ENCODE data around the gene LDLRAD4. TPM values are rescaled to one million over a fixed set of nuclear protein-coding genes. Genes with fewer than 3 reads are reported as not detected.

LDLRAD4 gene
- total RNA-seq, 4 donors from 2014 or later = 23.9 to 38.3 (median 27.0) TPM

DNA sequence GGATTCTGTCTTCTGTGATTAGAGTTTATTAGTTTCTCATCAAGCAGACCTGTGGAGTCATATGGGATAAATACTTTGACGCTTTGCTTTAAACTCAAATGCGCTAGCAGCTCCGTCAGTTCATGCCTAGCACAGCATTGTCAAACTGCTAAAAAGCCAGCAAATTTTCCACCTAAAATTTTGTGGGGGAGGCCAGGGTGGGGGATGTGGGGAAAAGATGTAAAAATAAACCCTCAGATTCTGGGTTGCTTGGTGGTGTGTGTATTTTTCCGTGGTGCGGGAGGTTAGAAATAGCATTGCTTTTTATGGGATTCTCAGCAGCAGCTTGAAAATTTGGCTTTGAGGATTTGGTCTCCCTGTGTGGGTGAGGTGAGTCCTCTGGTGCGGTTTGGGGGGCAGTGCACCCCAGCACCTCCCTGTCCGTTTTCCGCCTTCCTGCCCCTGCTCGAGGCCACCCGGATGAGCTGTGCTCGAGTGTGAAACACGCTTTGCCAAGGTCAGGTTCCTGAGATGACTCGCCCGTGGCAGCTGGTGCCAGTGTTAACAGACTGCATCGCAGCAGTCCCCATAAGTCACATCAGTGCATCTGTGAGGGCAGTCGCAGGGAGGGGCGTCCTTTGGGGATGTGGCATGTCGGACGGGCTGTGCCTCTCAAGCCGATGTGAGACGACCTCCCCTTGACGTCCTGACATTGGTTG, 65.9 kb downstream of the LDLRAD4 start:
- ATAC-seq (ENCODE audit: low FRiP score) (no peak), DNase-seq (ENCODE audit: low spot score) (no peak)
- no peak for TF ChIP-seq CTCF (IDR thresholded peaks at IDR 0.05)

DNA sequence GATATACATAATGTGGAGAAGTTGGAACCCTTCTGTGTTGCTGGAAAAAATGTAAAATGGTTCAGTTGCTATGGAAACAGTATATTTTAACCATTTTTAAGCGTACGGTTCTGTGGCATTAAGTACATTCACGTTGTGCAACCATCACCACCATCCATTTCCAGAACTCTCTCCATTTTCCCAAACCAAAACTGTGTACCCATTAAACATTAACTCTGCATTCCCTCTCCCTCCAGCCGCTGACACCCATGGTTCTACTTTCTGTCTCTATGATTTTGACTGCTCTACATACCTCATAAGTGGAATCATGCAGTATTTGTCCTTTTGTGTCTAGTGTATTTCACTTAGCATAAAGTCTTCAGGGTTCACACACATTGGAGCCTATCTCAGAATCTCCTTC, 67.3 kb downstream of the LDLRAD4 start:
- ATAC-seq (ENCODE audit: low FRiP score) (no peak), DNase-seq (ENCODE audit: low spot score) (no peak)
- TF ChIP-seq CTCF (IDR thresholded peaks at IDR 0.05) = no peak

GRCh38 chr18:13286456-13287125, 68.0 kb downstream of the LDLRAD4 start:
- no peak for DNase-seq (ENCODE audit: low spot score)
- ATAC-seq (ENCODE audit: low FRiP score) = no peak

GRCh38 chr18:13287372-13287771, 68.8 kb downstream of the LDLRAD4 start:
- TF ChIP-seq CTCF (IDR thresholded peaks at IDR 0.05) = no peak
- ATAC-seq (ENCODE audit: low FRiP score) (no peak), DNase-seq (ENCODE audit: low spot score) (no peak)

More at GRCh38 chr18:13286456-13287125, 68.0 kb downstream of the LDLRAD4 start:
- no peak for TF ChIP-seq CTCF (IDR thresholded peaks at IDR 0.05)

GRCh38 chr18:13288509-13289133, 70.1 kb downstream of the LDLRAD4 start:
- no peak for ATAC-seq (ENCODE audit: low FRiP score)
- DNase-seq (ENCODE audit: low spot score) = no peak
- TF ChIP-seq CTCF (IDR thresholded peaks at IDR 0.05) = no peak

GRCh38 chr18:13289481-13290205, 71.1 kb downstream of the LDLRAD4 start:
- TF ChIP-seq CTCF (IDR thresholded peaks at IDR 0.05) = no peak
- DNase-seq (ENCODE audit: low spot score) = no peak
- no peak for ATAC-seq (ENCODE audit: low FRiP score)
